Lung (tissue), 12 donors: ENCODE data around the gene ANKRD44. TPM values are rescaled to one million over a fixed set of nuclear protein-coding genes. Genes with fewer than 3 reads are reported as not detected.

Experiments used
- ATAC-seq: fragments of 200-7000 bp; cut with Tn5 transposase; one replicate; pipeline ENCODE4 v1.9.1; 2020; ENCODE audit warnings: moderate number of reproducible peaks; ENCODE audit not compliant: insufficient read depth, low FRiP score
- DNase-seq, 3 donors: peaks; one replicate each; pipeline ENCODE4 v3.0.0-alpha.2; 2013 to 2017
- H3K27ac ChIP-seq, 2 donors: one replicate each; pipeline ENCODE4 v1.5.1; 2013; ENCODE audit warnings: mild to moderate bottlenecking in 2 of 2, moderate library complexity in 2 of 2, control low read depth in 1 of 2, inconsistent platforms in 1 of 2, low read depth in 1 of 2, low read length in 1 of 2
- H3K27me3 ChIP-seq, 3 donors: one replicate each; pipeline ENCODE4 v1.5.1; 2013; ENCODE audit warnings: low read length in 2 of 3; ENCODE audit not compliant: control insufficient read depth in 3 of 3, insufficient read depth in 3 of 3
- H3K36me3 ChIP-seq, 4 donors: one replicate each; pipeline ENCODE4 v1.5.1; 2013; ENCODE audit warnings: low read length in 4 of 4, mild to moderate bottlenecking in 1 of 4, moderate library complexity in 1 of 4; ENCODE audit not compliant: control insufficient read depth in 4 of 4, insufficient read depth in 4 of 4
- H3K4me1 ChIP-seq, 5 donors: one replicate each; pipeline ENCODE4 v1.5.1; 2013; ENCODE audit warnings: low read length in 5 of 5, mild to moderate bottlenecking in 2 of 5, moderate library complexity in 1 of 5; ENCODE audit not compliant: control insufficient read depth in 5 of 5, insufficient read depth in 5 of 5
- H3K4me3 ChIP-seq: one replicate; pipeline ENCODE4 v1.5.1; 2013; ENCODE audit warnings: mild to moderate bottlenecking, control low read depth, moderate library complexity
- H3K9ac ChIP-seq, 2 donors: one replicate each; pipeline ENCODE4 v1.5.1; 2013; ENCODE audit warnings: low read length in 2 of 2, control low read depth in 1 of 2; ENCODE audit not compliant: insufficient read depth in 1 of 2
- H3K9me3 ChIP-seq, 4 donors: one replicate each; pipeline ENCODE4 v1.5.1; 2013; ENCODE audit warnings: low read length in 3 of 4, mild to moderate bottlenecking in 1 of 4, moderate library complexity in 1 of 4; ENCODE audit not compliant: control insufficient read depth in 4 of 4, insufficient read depth in 3 of 4
- CTCF ChIP-seq: IDR thresholded peaks from 2 replicates; pipeline ENCODE4 v1.5.1; 2012; ENCODE audit warnings: mild to moderate bottlenecking; ENCODE audit errors: control extremely low read depth, extremely low read depth
- WGBS, 2 donors: extraction: QIAGEN DNeasy Blood & Tissue Kit; methylation state at CpG; one replicate each; pipeline ENCODE4 v1.1.7; 2013; 5-methylcytosine and 5-hydroxymethylcytosine counted together
- polyA plus RNA-seq, 2 donors: library from polyadenylated mRNA; stranded (reverse); fragments of 200-250 nt; gene quantifications; one replicate each; pipeline ENCODE4 v1.2.1, GENCODE V29; 2013
- total RNA-seq, 2 donors: library from RNA; depleted of rRNA in 1 of 2; stranded (reverse); fragments of >200 nt in 1 of 2; gene quantifications; one replicate each; pipeline ENCODE4 v1.2.1, GENCODE V29; 2014 to 2021
- donor health status: control.
- donor health status: control.
- donor health status: Bipolar disorder and iron deficiency.
- donor health status: healthy.
- donor health status: DM: yes; HTN: yes; CAD: no.

ANKRD44 gene
- total and polyA plus RNA-seq, 4 donors: 7.1 to 73.8 (median 20.3) TPM

GRCh38 chr2:197191177-197191939 is 119.2 kb downstream of the ANKRD44 start:
- ATAC-seq (no peak), DNase-seq (peak in 2 of 3 donors; percentile 61 to 64)
- Histone ChIP-seq H3K9me3 (no peaks in the 10 kb centered on the region), H3K4me3 (no peak overlapping the region), H3K36me3 (no peaks in the 10 kb centered on the region), H3K4me1 (peaks cover 3 to 20% (median 9%) of the 10 kb centered on the region in 5 donors), H3K9ac (no peak overlapping the region), H3K27me3 (no peaks in the 10 kb centered on the region), H3K27ac (no peak overlapping the region)
- TF ChIP-seq CTCF: peak; percentile 26
- 43 to 55% methylated on average over 4 of the region's 4 CpGs for WGBS, 2 donors

DNA sequence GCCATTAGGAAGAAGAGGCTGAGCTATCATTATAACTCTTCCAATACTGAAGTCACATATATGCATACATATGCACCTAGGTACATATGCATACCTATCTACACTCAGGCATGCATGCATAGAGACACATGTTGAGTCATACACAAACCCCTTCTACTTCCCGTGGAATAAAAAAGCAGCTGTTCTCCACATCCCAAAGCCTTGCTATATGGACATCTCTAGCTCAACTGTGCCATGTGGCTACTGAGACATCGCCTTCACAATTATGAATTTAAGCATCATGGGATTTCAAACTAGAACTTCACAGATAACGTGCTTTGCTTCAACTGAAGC is 120.5 kb downstream of the ANKRD44 start:
- no peak for TF ChIP-seq CTCF
- Histone ChIP-seq H3K27ac (no peak overlapping the region), H3K9me3 (no peaks in the 10 kb centered on the region), H3K9ac (no peak overlapping the region), H3K27me3 (no peaks in the 10 kb centered on the region), H3K36me3 (peaks cover 0 to 2% (median 0%) of the 10 kb centered on the region in 4 donors), H3K4me1 (peaks cover 0 to 7% (median 2%) of the 10 kb centered on the region in 5 donors), H3K4me3 (no peak overlapping the region)
- DNase-seq: no peak
- ATAC-seq: no peak
- WGBS, 2 donors: 81 to 87% methylated on average over 3 of the region's 3 CpGs

- H3K9me3 ChIP-seq: no peaks in the 10 kb centered on the region
- 88 to 89% methylated on average over 10 of the region's 10 CpGs for WGBS, 2 donors
- DNase-seq: no peak
- no peak for TF ChIP-seq CTCF
- H3K9ac ChIP-seq: no peak overlapping the region
- H3K4me3 ChIP-seq: no peak overlapping the region
- peaks cover 0 to 7% (median 3%) of the 10 kb centered on the region in 5 donors for H3K4me1 ChIP-seq
- peaks cover 0 to 4% (median 0%) of the 10 kb centered on the region in 4 donors for H3K36me3 ChIP-seq
- no peak overlapping the region for H3K27ac ChIP-seq
- no peaks in the 10 kb centered on the region for H3K27me3 ChIP-seq
- ATAC-seq: no peak
Measured at GRCh38 chr2:197189426-197190099, 121.0 kb downstream of the ANKRD44 start.
